Caki2 (cell line): ENCODE data around the gene DRC7. TPM values are rescaled to one million over a fixed set of nuclear protein-coding genes. Genes with fewer than 3 reads are reported as not detected.

Experiments
- DNase-seq: peaks from one replicate; pipeline ENCODE4 v3.0.0-alpha.2; 2015; ENCODE audit warnings: low read depth
- in situ Hi-C: cut with HindIII; loops from 2 replicates; pipeline ENCODE4 v1.10.0; 2016; ENCODE audit warnings: low sequenced_read_pairs, low pct_unique_long_range_greater_than_20kb, mixed read lengths
- total RNA-seq: library from RNA; depleted of rRNA; stranded (reverse); fragments of >200 nt; shearing (Covaris generic); gene quantifications from 2 replicates; pipeline ENCODE4 v1.2.3, GENCODE V29; 2014; ENCODE audit warnings: low replicate concordance

DRC7 gene
- total RNA-seq, 1 experiment from 2014 or later, result not detected

- in situ Hi-C loops, result no loop called here
- no peak for DNase-seq
These were observed 58.2 kb downstream of the DRC7 start for GRCh38 chr16:57752581-57753447.

GRCh38 chr16:57753448-57754353, 59.1 kb downstream of the DRC7 start:
- in situ Hi-C loops, result no loop called here
- no peak for DNase-seq

GRCh38 chr16:57754354-57755060, 59.9 kb downstream of the DRC7 start:
- DNase-seq, result no peak
- in situ Hi-C loops, result no loop called here

GRCh38 chr16:57755061-57755684, 60.6 kb downstream of the DRC7 start:
- no peak for DNase-seq
- in situ Hi-C loops, result no loop called here

GRCh38 chr16:57755726-57756423, 61.3 kb downstream of the DRC7 start:
- DNase-seq, result no peak
- in situ Hi-C loops, result no loop called here

GRCh38 chr16:57756424-57757325, 62.1 kb downstream of the DRC7 start:
- in situ Hi-C loops, result no loop called here
- no peak for DNase-seq

GRCh38 chr16:57757326-57757786, 62.8 kb downstream of the DRC7 start:
- in situ Hi-C loops, result no loop called here
- peak; percentile 76 for DNase-seq

- DNase-seq, result no peak
- in situ Hi-C loops, result no loop called here
These were observed 63.3 kb downstream of the DRC7 start for GRCh38 chr16:57757883-57758282.

GRCh38 chr16:57758331-57759117, 63.9 kb downstream of the DRC7 start:
- no peak for DNase-seq
- in situ Hi-C loops, result no loop called here

GRCh38 chr16:57759131-57759530, 64.5 kb downstream of the DRC7 start:
- in situ Hi-C loops, result no loop called here
- no peak for DNase-seq

- in situ Hi-C loops, result no loop called here
- DNase-seq, result no peak
These were observed 65.1 kb downstream of the DRC7 start for GRCh38 chr16:57759541-57760356.

GRCh38 chr16:57760357-57761160, 66.0 kb downstream of the DRC7 start:
- no peak for DNase-seq
- in situ Hi-C loops, result no loop called here

GRCh38 chr16:57761301-57761700, 66.7 kb downstream of the DRC7 start:
- in situ Hi-C loops, result no loop called here
- DNase-seq, result no peak

GRCh38 chr16:57761957-57762356, 67.4 kb downstream of the DRC7 start:
- in situ Hi-C loops, result no loop called here
- no peak for DNase-seq
